OCI-LY3 (cell line): ENCODE data around the gene DYNC1H1.

Experiments used
- H2AFZ ChIP-seq: fragments of 200-600, 300-600 bp; shearing (Covaris generic); 2 replicates; pipeline ENCODE4 v1.6.0; 2014; ENCODE audit warnings: antibody characterized with exemption, low read depth, low read length
- H3K27ac ChIP-seq: fragments of 200-600, 300-600 bp; sonication (generic); 2 replicates; pipeline ENCODE4 v1.5.1; 2014; ENCODE audit warnings: mild to moderate bottlenecking, low read length, moderate library complexity, mixed read lengths
- H3K27me3 ChIP-seq: fragments of 200-600, 300-600 bp; sonication (generic); 2 replicates; pipeline ENCODE4 v1.6.1; 2014; ENCODE audit warnings: low read depth, low read length, mixed read lengths
- H3K36me3 ChIP-seq: fragments of 200-600, 300-600 bp; sonication (generic); replicated peaks from 2 replicates; pipeline ENCODE3; 2014; ENCODE audit warnings: low read depth, low read length, mixed read lengths
- H3K4me1 ChIP-seq: fragments of 300-600, 200-600 bp; sonication (generic); 2 replicates; pipeline ENCODE4 v1.6.1; 2014; ENCODE audit warnings: low read length, mixed read lengths
- H3K4me2 ChIP-seq: fragments of 200-600, 300-600 bp; sonication (generic); 2 replicates; pipeline ENCODE4 v1.6.1; 2014; ENCODE audit warnings: low read length, mixed read lengths
- H3K4me3 ChIP-seq: fragments of 300-600, 200-600 bp; sonication (generic); 2 replicates; pipeline ENCODE4 v1.5.1; 2014; ENCODE audit warnings: antibody characterized with exemption, mild to moderate bottlenecking, low read length, moderate library complexity
- H3K79me2 ChIP-seq: fragments of 300-600, 200-600 bp; shearing (Covaris generic); 2 replicates; pipeline ENCODE4 v1.6.1; 2014; ENCODE audit warnings: mild to moderate bottlenecking, low read length, mixed read lengths
- H3K9ac ChIP-seq: fragments of 300-600, 200-600 bp; shearing (Covaris generic); 2 replicates; pipeline ENCODE4 v1.6.0; 2014; ENCODE audit warnings: mild to moderate bottlenecking, low read length, moderate library complexity
- H3K9me3 ChIP-seq: fragments of 200-600, 300-600 bp; shearing (Covaris generic); 2 replicates; pipeline ENCODE4 v1.6.1; 2014; ENCODE audit warnings: low read length, mixed read lengths; ENCODE audit not compliant: insufficient read depth
- H4K20me1 ChIP-seq: fragments of 200-600, 300-600 bp; sonication (generic); 2 replicates; pipeline ENCODE4 v1.6.1; 2016; ENCODE audit warnings: low read length, mixed read lengths; ENCODE audit not compliant: insufficient read depth
- EZH2phosphoT487 ChIP-seq: fragments of 200-600 bp; shearing (Covaris generic); IDR thresholded peaks from 2 replicates; pipeline ENCODE4 v1.6.1; 2018; ENCODE audit warnings: antibody characterized with exemption, mixed run types, low read depth
- TF ChIP-seq, protein P1 (sequence below): fragments of 200-600, 300-600 bp; sonication (generic); IDR thresholded peaks from 2 replicates; pipeline ENCODE4 v1.5.1; 2014; ENCODE audit warnings: antibody characterized with exemption, low read length, low read depth

The DYNC1H1 gene

GRCh38 chr14:102052522-102052921 lies 88.1 kb downstream of the DYNC1H1 start:
- Histone ChIP-seq H3K9ac (no peak overlapping the region), H3K27ac (no peak overlapping the region), H3K79me2 (no peaks in the 10 kb centered on the region), H3K4me2 (no peak overlapping the region), H3K27me3 (no peaks in the 10 kb centered on the region), H3K4me3 (no peak overlapping the region), H4K20me1 (no peaks in the 10 kb centered on the region), H3K4me1 (no peaks in the 10 kb centered on the region), H3K9me3 (no peaks in the 10 kb centered on the region), H2AFZ (no peak overlapping the region), H3K36me3 (peaks cover 35% of the 10 kb centered on the region)
- TF ChIP-seq, protein P1, sequence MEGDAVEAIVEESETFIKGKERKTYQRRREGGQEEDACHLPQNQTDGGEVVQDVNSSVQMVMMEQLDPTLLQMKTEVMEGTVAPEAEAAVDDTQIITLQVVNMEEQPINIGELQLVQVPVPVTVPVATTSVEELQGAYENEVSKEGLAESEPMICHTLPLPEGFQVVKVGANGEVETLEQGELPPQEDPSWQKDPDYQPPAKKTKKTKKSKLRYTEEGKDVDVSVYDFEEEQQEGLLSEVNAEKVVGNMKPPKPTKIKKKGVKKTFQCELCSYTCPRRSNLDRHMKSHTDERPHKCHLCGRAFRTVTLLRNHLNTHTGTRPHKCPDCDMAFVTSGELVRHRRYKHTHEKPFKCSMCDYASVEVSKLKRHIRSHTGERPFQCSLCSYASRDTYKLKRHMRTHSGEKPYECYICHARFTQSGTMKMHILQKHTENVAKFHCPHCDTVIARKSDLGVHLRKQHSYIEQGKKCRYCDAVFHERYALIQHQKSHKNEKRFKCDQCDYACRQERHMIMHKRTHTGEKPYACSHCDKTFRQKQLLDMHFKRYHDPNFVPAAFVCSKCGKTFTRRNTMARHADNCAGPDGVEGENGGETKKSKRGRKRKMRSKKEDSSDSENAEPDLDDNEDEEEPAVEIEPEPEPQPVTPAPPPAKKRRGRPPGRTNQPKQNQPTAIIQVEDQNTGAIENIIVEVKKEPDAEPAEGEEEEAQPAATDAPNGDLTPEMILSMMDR, result no peak
- TF ChIP-seq EZH2phosphoT487, result no peak

- Histone ChIP-seq H3K27ac (no peak overlapping the region), H4K20me1 (no peaks in the 10 kb centered on the region), H3K36me3 (peaks cover 12% of the 10 kb centered on the region), H3K4me3 (no peak overlapping the region), H2AFZ (no peak overlapping the region), H3K9me3 (no peaks in the 10 kb centered on the region), H3K4me2 (no peak overlapping the region), H3K4me1 (no peaks in the 10 kb centered on the region), H3K79me2 (no peaks in the 10 kb centered on the region), H3K9ac (no peak overlapping the region), H3K27me3 (no peaks in the 10 kb centered on the region)
- TF ChIP-seq, protein P1, result no peak
- no peak for TF ChIP-seq EZH2phosphoT487
Measured at GRCh38 chr14:102055181-102055901, 91.0 kb downstream of the DYNC1H1 start.

DNA sequence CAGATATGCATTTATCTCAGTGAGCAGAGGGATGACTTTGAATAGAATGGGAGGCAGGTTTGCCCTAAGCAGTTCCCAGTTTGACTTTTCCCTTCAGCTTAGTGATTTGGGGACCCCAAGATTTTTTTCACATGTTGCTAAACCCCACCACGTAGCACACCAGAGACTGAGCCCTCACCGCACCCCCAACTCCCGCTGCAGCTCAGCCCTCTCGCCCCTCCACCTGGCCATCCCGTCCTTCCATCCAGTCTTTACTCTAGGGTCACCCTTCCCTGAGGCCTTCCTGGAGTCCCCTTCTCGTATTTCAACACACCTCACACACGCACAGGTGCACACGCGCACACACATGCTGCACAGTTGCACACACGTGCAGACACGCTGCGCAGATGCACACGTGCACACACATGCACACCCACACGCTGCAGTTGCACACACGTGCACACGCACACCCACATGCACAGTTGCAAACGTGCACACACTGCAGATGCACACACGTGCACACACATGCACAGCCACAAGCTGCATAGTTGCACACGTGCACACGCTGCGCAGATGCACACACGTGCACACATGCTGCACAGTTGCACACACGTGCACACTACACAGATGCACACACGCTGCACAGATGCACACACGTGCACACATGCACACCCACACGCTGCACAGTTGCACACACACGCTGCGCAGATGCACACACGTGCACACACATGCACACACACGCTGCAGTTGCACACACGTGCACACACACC lies 92.5 kb downstream of the DYNC1H1 start:
- H3K27ac ChIP-seq, result no peak overlapping the region
- H3K27me3 ChIP-seq, result no peaks in the 10 kb centered on the region
- no peak overlapping the region for H2AFZ ChIP-seq
- H3K79me2 ChIP-seq, result no peaks in the 10 kb centered on the region
- H3K4me1 ChIP-seq, result no peaks in the 10 kb centered on the region
- no peaks in the 10 kb centered on the region for H3K9me3 ChIP-seq
- TF ChIP-seq, protein P1, result no peak
- no peak for TF ChIP-seq EZH2phosphoT487
- H3K4me2 ChIP-seq, result no peak overlapping the region
- no peak overlapping the region for H3K9ac ChIP-seq
- no peaks in the 10 kb centered on the region for H4K20me1 ChIP-seq
- H3K36me3 ChIP-seq, result peaks cover 6% of the 10 kb centered on the region
- H3K4me3 ChIP-seq, result no peak overlapping the region

GRCh38 chr14:102057480-102058114 lies 93.2 kb downstream of the DYNC1H1 start:
- no peak overlapping the region for H3K4me2 ChIP-seq
- H3K36me3 ChIP-seq, result peaks cover 3% of the 10 kb centered on the region
- no peak overlapping the region for H2AFZ ChIP-seq
- no peak overlapping the region for H3K9ac ChIP-seq
- H3K4me1 ChIP-seq, result no peaks in the 10 kb centered on the region
- no peak overlapping the region for H3K27ac ChIP-seq
- no peaks in the 10 kb centered on the region for H3K79me2 ChIP-seq
- no peak overlapping the region for H3K4me3 ChIP-seq
- TF ChIP-seq EZH2phosphoT487, result no peak
- TF ChIP-seq, protein P1, result no peak
- H3K9me3 ChIP-seq, result no peaks in the 10 kb centered on the region
- no peaks in the 10 kb centered on the region for H4K20me1 ChIP-seq
- H3K27me3 ChIP-seq, result no peaks in the 10 kb centered on the region
